ENCODE results near the gene EMP3. TPM values are rescaled to one million over a fixed set of nuclear protein-coding genes. Genes with fewer than 3 reads are reported as not detected.
A peak's percentile ranks its signal among the peaks of the same experiment; 100 is the strongest.
"Not testable (repeated sequence)": the region's sequence is repeated elsewhere in the genome, so short reads cannot be mapped to it uniquely, and the experiment has no call there.

EMP3 gene
- total RNA-seq, 4 donors from 2014 or later = 2.0 to 23.7 (median 6.0) TPM

DNA sequence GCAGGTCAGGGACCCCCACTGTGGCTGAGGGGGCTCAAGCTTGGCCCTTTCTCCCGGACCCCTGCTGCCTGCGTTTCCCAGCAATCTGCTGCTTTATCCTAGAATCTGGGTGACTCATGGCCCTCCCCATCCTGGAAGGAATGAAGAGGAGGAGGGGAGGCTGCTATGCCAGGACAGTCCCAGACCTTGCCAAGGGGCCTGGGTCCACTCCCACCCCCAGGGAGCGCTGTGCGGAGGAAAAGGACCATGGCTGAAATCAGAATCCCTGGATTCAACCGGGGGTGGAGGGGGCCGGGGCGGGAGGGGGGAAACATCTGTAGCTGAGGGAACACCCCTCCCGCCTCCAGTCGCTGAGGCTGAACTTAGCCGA, 35.0 kb upstream of the EMP3 start:
- DNase-seq = no peak
- intact Hi-C loops (cut with DNase I) = no loop called here
- Histone ChIP-seq H3K27ac (no peak overlapping the region), H3K4me1 (peaks cover 10 to 17% (median 14%) of the 10 kb centered on the region in 3 donors), H3K4me3 (peak overlapping the region in 3 of 4 donors; percentile 33 to 61 (median 42)), H3K9me3 (peaks cover 0 to 14% (median 4%) of the 10 kb centered on the region in 3 donors), H3K27me3 (peaks cover 0 to 26% (median 0%) of the 10 kb centered on the region in 4 donors), H3K36me3 (peaks cover 0 to 3% (median 0%) of the 10 kb centered on the region in 3 donors)
- 0 to 25% methylated on average over 4 to 8 of the region's 10 CpGs for WGBS, 2 donors
- no peak for TF ChIP-seq POLR2A (IDR thresholded peaks at IDR 0.05)
- TF ChIP-seq, protein P1, sequence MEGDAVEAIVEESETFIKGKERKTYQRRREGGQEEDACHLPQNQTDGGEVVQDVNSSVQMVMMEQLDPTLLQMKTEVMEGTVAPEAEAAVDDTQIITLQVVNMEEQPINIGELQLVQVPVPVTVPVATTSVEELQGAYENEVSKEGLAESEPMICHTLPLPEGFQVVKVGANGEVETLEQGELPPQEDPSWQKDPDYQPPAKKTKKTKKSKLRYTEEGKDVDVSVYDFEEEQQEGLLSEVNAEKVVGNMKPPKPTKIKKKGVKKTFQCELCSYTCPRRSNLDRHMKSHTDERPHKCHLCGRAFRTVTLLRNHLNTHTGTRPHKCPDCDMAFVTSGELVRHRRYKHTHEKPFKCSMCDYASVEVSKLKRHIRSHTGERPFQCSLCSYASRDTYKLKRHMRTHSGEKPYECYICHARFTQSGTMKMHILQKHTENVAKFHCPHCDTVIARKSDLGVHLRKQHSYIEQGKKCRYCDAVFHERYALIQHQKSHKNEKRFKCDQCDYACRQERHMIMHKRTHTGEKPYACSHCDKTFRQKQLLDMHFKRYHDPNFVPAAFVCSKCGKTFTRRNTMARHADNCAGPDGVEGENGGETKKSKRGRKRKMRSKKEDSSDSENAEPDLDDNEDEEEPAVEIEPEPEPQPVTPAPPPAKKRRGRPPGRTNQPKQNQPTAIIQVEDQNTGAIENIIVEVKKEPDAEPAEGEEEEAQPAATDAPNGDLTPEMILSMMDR (IDR thresholded peaks at IDR 0.05) = no peak

DNA sequence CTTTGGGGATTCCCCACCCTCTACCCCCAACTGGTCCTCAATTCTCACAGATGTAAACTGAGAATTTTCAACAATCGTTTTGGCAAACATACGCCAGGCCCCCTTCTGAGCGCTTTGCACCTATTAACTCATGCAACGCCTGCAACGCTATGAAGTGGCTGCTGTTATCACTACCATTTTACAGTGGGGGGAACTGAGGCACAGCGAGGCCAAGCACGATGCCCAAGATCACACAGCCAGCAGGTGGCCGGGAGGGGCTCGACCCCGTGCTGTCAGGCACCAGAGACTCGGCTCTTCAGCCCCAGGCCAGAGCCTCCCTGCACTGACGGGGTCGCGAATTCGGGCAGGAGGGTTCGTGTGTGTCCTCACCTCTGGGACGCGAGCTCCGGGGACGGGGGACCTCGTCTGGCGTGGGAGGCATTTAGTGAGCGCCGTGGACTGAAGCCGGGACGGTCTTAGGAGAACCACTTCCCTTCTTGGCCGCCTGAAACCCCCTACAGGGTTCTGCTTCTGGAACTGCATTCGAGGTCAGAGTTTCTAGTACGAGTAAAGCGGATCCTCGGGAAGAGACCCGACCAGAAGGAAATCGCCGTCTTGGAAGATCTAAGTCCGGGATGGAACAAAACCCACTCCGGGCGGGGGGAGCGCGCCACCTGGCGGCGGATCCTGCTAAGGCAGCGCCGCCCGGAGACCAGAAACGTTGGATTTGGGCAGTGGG, 34.4 kb upstream of the EMP3 start:
- peaks cover 0 to 30% (median 0%) of the 10 kb centered on the region in 4 donors for H3K27me3 ChIP-seq
- TF ChIP-seq POLR2A (IDR thresholded peaks at IDR 0.05) = no peak
- TF ChIP-seq, protein P1 (IDR thresholded peaks at IDR 0.05) = peak; percentile 84 to 98 (median 94)
- H3K9me3 ChIP-seq = peaks cover 0 to 14% (median 4%) of the 10 kb centered on the region in 3 donors
- 0 to 6% methylated on average over 4 to 6 of the region's 45 CpGs for WGBS, 2 donors
- H3K36me3 ChIP-seq = peaks cover 0 to 2% (median 0%) of the 10 kb centered on the region in 3 donors
- no peak for DNase-seq
- H3K4me1 ChIP-seq = peaks cover 10 to 17% (median 14%) of the 10 kb centered on the region in 3 donors
- peak overlapping the region in 1 of 4 donors; percentile 33 for H3K27ac ChIP-seq
- peak overlapping the region; percentile 22 to 61 (median 38) for H3K4me3 ChIP-seq
- intact Hi-C loops (cut with DNase I) = no loop called here

DNA sequence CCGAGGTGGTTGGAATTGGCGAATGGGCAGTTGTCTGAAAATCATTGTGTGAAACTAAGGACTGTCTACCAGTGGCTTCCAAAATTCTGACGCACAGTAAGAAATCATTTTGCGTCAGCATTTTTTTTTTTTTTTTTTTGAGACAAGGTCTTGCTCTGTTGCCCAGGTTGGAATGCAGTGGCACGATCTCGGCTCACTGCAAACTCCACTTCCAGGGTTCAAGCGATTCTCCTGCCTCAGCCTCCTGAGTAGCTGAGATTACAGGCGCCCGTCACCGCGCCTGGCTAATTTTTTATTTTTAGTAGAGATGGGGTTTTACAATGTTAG, 33.9 kb upstream of the EMP3 start:
- DNase-seq; H3K27ac ChIP-seq; H3K36me3 ChIP-seq; H3K9me3 ChIP-seq; intact Hi-C loops (cut with DNase I): not testable (repeated sequence)
- H3K4me3 ChIP-seq = peak overlapping the region in 1 of 4 donors; percentile 61
- H3K4me1 ChIP-seq = peaks cover 10 to 17% (median 14%) of the 10 kb centered on the region in 3 donors
- WGBS, 2 donors = 23 to 30% methylated on average over 7 to 11 of the region's 11 CpGs
- H3K27me3 ChIP-seq = peaks cover 0 to 30% (median 0%) of the 10 kb centered on the region in 4 donors

DNA sequence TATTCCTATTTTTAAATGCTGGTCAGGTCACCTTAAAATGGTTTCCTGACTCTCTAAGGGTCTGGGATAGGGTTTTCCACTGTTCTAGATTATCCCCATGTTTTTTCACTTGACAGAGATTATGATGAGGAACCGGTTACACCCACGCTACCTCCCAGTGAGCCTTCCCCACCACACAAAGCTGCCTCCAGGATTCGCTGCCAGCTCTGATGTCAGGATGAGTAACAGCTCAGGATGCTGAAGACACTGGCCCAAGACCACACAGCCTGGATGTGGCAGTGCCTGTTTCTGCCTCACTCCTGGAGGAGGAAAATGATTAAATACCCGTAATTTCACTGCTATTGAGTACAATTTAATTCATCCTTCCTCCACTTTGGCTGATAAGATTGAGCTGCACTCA, 32.6 kb upstream of the EMP3 start:
- Histone ChIP-seq H3K36me3 (no peaks in the 10 kb centered on the region), H3K4me1 (peaks cover 10 to 17% (median 14%) of the 10 kb centered on the region in 3 donors), H3K27ac (no peak overlapping the region), H3K27me3 (peaks cover 0 to 30% (median 0%) of the 10 kb centered on the region in 4 donors), H3K4me3 (no peak overlapping the region), H3K9me3 (no peaks in the 10 kb centered on the region)
- WGBS, 2 donors = 36 to 69% methylated on average over 3 to 4 of the region's 4 CpGs
- no peak for DNase-seq
- no peak for TF ChIP-seq POLR2A (IDR thresholded peaks at IDR 0.05)
- TF ChIP-seq, protein P1 (IDR thresholded peaks at IDR 0.05) = no peak
- intact Hi-C loops (cut with DNase I) = no loop called here

DNA sequence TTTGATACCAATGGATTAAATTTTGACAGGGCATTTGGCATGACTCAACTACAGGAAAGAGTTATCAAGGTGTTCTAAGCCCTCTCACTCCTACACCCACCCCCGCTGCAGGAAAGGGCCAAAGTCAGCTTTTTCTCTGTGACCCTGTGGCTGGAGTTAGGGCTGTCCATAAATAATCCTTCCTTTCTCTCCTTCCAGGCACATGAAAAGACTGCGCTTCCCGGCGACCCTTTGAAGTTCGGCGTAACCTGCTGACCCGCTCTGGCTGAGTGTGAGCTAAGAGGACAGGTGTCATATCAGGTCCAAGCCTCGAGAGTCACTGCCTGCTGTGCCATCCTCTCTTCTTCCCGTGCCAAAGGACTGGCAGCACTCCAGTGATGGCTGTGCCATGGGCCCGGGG, 29.9 kb upstream of the EMP3 start:
- 58 to 64% methylated on average over 5 to 10 of the region's 10 CpGs for WGBS, 2 donors

More for the DNA sequence above, 29.9 kb upstream of the EMP3 start:
- no peak for DNase-seq
- H3K4me1 ChIP-seq = peaks cover 9 to 11% (median 11%) of the 10 kb centered on the region in 3 donors
- no peaks in the 10 kb centered on the region for H3K9me3 ChIP-seq
- intact Hi-C loops (cut with DNase I) = no loop called here
- no peaks in the 10 kb centered on the region for H3K36me3 ChIP-seq
- H3K27me3 ChIP-seq = peaks cover 0 to 20% (median 0%) of the 10 kb centered on the region in 4 donors
- TF ChIP-seq POLR2A (IDR thresholded peaks at IDR 0.05) = no peak
- TF ChIP-seq, protein P1 (IDR thresholded peaks at IDR 0.05) = no peak
- H3K4me3 ChIP-seq = no peak overlapping the region
- H3K27ac ChIP-seq = no peak overlapping the region
